Skeletal muscle satellite cell (primary cell): ENCODE results near the gene ADGRA1.
"Not testable (repeated sequence)": the region's sequence is repeated elsewhere in the genome, so short reads cannot be mapped to it uniquely, and the experiment has no call there.

Experiments
- H3K27me3 ChIP-seq: 2 replicates; pipeline ENCODE4 v1.7.0; 2013; ENCODE audit warnings: low read length; ENCODE audit not compliant: control insufficient read depth, insufficient read depth
- H3K36me3 ChIP-seq: 2 replicates; pipeline ENCODE4 v1.7.0; 2013; ENCODE audit warnings: mild to moderate bottlenecking, control low read depth, low read length; ENCODE audit not compliant: insufficient read depth
- H3K4me1 ChIP-seq: 2 replicates; pipeline ENCODE4 v1.7.0; 2013; ENCODE audit warnings: low read length; ENCODE audit not compliant: control insufficient read depth, insufficient read depth
- H3K4me2 ChIP-seq: 2 replicates; pipeline ENCODE4 v1.7.0; 2013; ENCODE audit warnings: mild to moderate bottlenecking, low read length
- H3K4me3 ChIP-seq: 2 replicates; pipeline ENCODE4 v1.7.0; 2013; ENCODE audit warnings: low read length
- H3K9ac ChIP-seq: 2 replicates; pipeline ENCODE4 v1.7.0; 2013; ENCODE audit warnings: mild to moderate bottlenecking, low read depth, low read length, moderate library complexity
- H3K9me3 ChIP-seq: replicated peaks from 2 replicates; pipeline ENCODE4 v1.7.0; 2013; ENCODE audit warnings: mild to moderate bottlenecking, control low read depth, low read length

Gene ADGRA1

GRCh38 chr10:133109711-133110110 is 22.0 kb downstream of the ADGRA1 start:
- Histone ChIP-seq H3K9me3 (peaks cover 4% of the 10 kb centered on the region), H3K27me3 (peaks cover 10% of the 10 kb centered on the region), H3K4me1 (no peaks in the 10 kb centered on the region), H3K9ac (no peak overlapping the region), H3K36me3 (no peaks in the 10 kb centered on the region), H3K4me2 (no peak overlapping the region), H3K4me3 (no peak overlapping the region)

- Histone ChIP-seq H3K9ac (no peak overlapping the region), H3K4me2 (no peak overlapping the region), H3K4me1 (no peaks in the 10 kb centered on the region), H3K9me3 (peaks cover 4% of the 10 kb centered on the region), H3K36me3 (no peaks in the 10 kb centered on the region), H3K4me3 (no peak overlapping the region), H3K27me3 (peaks cover 10% of the 10 kb centered on the region)
These were observed 22.4 kb downstream of the ADGRA1 start for GRCh38 chr10:133110133-133110532.

- H3K9me3 ChIP-seq, result peaks cover 4% of the 10 kb centered on the region
- no peak overlapping the region for H3K9ac ChIP-seq
- no peak overlapping the region for H3K4me3 ChIP-seq
- H3K4me2 ChIP-seq, result no peak overlapping the region
- no peaks in the 10 kb centered on the region for H3K4me1 ChIP-seq
- H3K36me3 ChIP-seq, result no peaks in the 10 kb centered on the region
- peaks cover 10% of the 10 kb centered on the region for H3K27me3 ChIP-seq
These were observed 23.0 kb downstream of the ADGRA1 start for GRCh38 chr10:133110609-133111275.

GRCh38 chr10:133111640-133112039 is 23.9 kb downstream of the ADGRA1 start:
- not testable (repeated sequence) for H3K9ac ChIP-seq, H3K4me3 ChIP-seq, H3K4me1 ChIP-seq, H3K9me3 ChIP-seq, H3K36me3 ChIP-seq, H3K4me2 ChIP-seq
- H3K27me3 ChIP-seq, result peaks cover 10% of the 10 kb centered on the region

GRCh38 chr10:133113146-133113830 is 25.6 kb downstream of the ADGRA1 start:
- Histone ChIP-seq H3K36me3 (no peaks in the 10 kb centered on the region), H3K4me2 (no peak overlapping the region), H3K27me3 (peaks cover 10% of the 10 kb centered on the region), H3K9me3 (peaks cover 3% of the 10 kb centered on the region), H3K9ac (no peak overlapping the region), H3K4me3 (no peak overlapping the region), H3K4me1 (no peaks in the 10 kb centered on the region)

- Histone ChIP-seq H3K36me3 (no peaks in the 10 kb centered on the region), H3K4me1 (no peaks in the 10 kb centered on the region), H3K9ac (no peak overlapping the region), H3K4me2 (no peak overlapping the region), H3K9me3 (no peaks in the 10 kb centered on the region), H3K4me3 (no peak overlapping the region), H3K27me3 (peaks cover 10% of the 10 kb centered on the region)
These were observed 26.1 kb downstream of the ADGRA1 start for GRCh38 chr10:133113847-133114246.

GRCh38 chr10:133114251-133114650 is 26.5 kb downstream of the ADGRA1 start:
- peaks cover 10% of the 10 kb centered on the region for H3K27me3 ChIP-seq
- H3K4me3 ChIP-seq, result no peak overlapping the region
- no peak overlapping the region for H3K9ac ChIP-seq
- H3K4me1 ChIP-seq, result no peaks in the 10 kb centered on the region
- no peaks in the 10 kb centered on the region for H3K9me3 ChIP-seq
- H3K4me2 ChIP-seq, result no peak overlapping the region
- H3K36me3 ChIP-seq, result no peaks in the 10 kb centered on the region

- Histone ChIP-seq H3K27me3 (peaks cover 8% of the 10 kb centered on the region), H3K36me3 (no peaks in the 10 kb centered on the region), H3K9ac (no peak overlapping the region), H3K4me2 (no peak overlapping the region), H3K4me3 (no peak overlapping the region), H3K9me3 (no peaks in the 10 kb centered on the region), H3K4me1 (no peaks in the 10 kb centered on the region)
These were observed 27.2 kb downstream of the ADGRA1 start for GRCh38 chr10:133114726-133115452.

- Histone ChIP-seq H3K4me1 (no peaks in the 10 kb centered on the region), H3K4me3 (no peak overlapping the region), H3K9ac (no peak overlapping the region), H3K9me3 (no peaks in the 10 kb centered on the region), H3K4me2 (no peak overlapping the region), H3K27me3 (peaks cover 3% of the 10 kb centered on the region), H3K36me3 (no peaks in the 10 kb centered on the region)
These were observed 27.7 kb downstream of the ADGRA1 start for GRCh38 chr10:133115453-133115842.

GRCh38 chr10:133115976-133116375 is 28.3 kb downstream of the ADGRA1 start:
- H3K9ac ChIP-seq, result no peak overlapping the region
- no peak overlapping the region for H3K4me3 ChIP-seq
- no peaks in the 10 kb centered on the region for H3K4me1 ChIP-seq
- H3K4me2 ChIP-seq, result no peak overlapping the region
- H3K27me3 ChIP-seq, result no peaks in the 10 kb centered on the region
- H3K36me3 ChIP-seq, result no peaks in the 10 kb centered on the region
- no peaks in the 10 kb centered on the region for H3K9me3 ChIP-seq

GRCh38 chr10:133116455-133116854 is 28.7 kb downstream of the ADGRA1 start:
- H3K4me2 ChIP-seq, result no peak overlapping the region
- no peaks in the 10 kb centered on the region for H3K4me1 ChIP-seq
- no peaks in the 10 kb centered on the region for H3K9me3 ChIP-seq
- H3K9ac ChIP-seq, result no peak overlapping the region
- H3K27me3 ChIP-seq, result no peaks in the 10 kb centered on the region
- no peaks in the 10 kb centered on the region for H3K36me3 ChIP-seq
- no peak overlapping the region for H3K4me3 ChIP-seq
